CD14-positive monocyte (primary cell): ENCODE measurements around the gene HOXB13. TPM values are rescaled to one million over a fixed set of nuclear protein-coding genes. Genes with fewer than 3 reads are reported as not detected.

Experiments
- DNase-seq, 3 donors: peaks; one replicate each; pipeline ENCODE4 v3.0.0-alpha.2; 2011 to 2022
- H2AFZ ChIP-seq: 2 replicates; pipeline ENCODE4 v1.6.0; 2012; ENCODE audit warnings: mild to moderate bottlenecking, low read depth, low read length, inconsistent platforms; ENCODE audit not compliant: insufficient read depth, poor library complexity, severe bottlenecking
- H3K27ac ChIP-seq, 2 donors: 1 replicate in 1 of 2; 2 replicates in 1 of 2; pipeline ENCODE4 v1.5.1; 2012 to 2013; ENCODE audit warnings: low read length in 2 of 2, control low read depth in 1 of 2, inconsistent platforms in 1 of 2, low read depth in 1 of 2, mild to moderate bottlenecking in 1 of 2
- H3K27me3 ChIP-seq, 2 donors: one replicate each; pipeline versions ENCODE4 v1.6.0 to v1.6.1; 2011 to 2013; ENCODE audit warnings: low read length in 2 of 2; ENCODE audit not compliant: control insufficient read depth in 2 of 2, insufficient read depth in 2 of 2
- H3K36me3 ChIP-seq, 2 donors: replicated peaks in 1 of 2; 1 replicate in 1 of 2; 2 replicates in 1 of 2; pipeline versions ENCODE4 v1.5.1 to v1.6.1; 2012 to 2013; ENCODE audit warnings: low read length in 2 of 2, control low read depth in 1 of 2, inconsistent platforms in 1 of 2, mild to moderate bottlenecking in 1 of 2; ENCODE audit not compliant: insufficient read depth in 2 of 2, control insufficient read depth in 1 of 2
- H3K4me1 ChIP-seq, 2 donors: 1 replicate in 1 of 2; 2 replicates in 1 of 2; pipeline versions ENCODE4 v1.5.1 to v1.6.1; 2012 to 2013; ENCODE audit warnings: low read length in 2 of 2, control low read depth in 1 of 2, inconsistent platforms in 1 of 2, mild to moderate bottlenecking in 1 of 2, moderate library complexity in 1 of 2; ENCODE audit not compliant: insufficient read depth in 2 of 2, control insufficient read depth in 1 of 2
- H3K4me2 ChIP-seq: replicated peaks from 2 replicates; pipeline ENCODE3; 2012; ENCODE audit warnings: low read length, moderate library complexity, mild to moderate bottlenecking; ENCODE audit not compliant: poor library complexity, severe bottlenecking; ENCODE audit errors: extremely low read depth
- H3K4me3 ChIP-seq, 3 experiments: fragments of 200-600 bp in 1 of 3; sonication (generic) in 1 of 3; replicated peaks in 1 of 3; 1 replicate in 2 of 3; 2 replicates in 1 of 3; pipeline ENCODE4 v1.5.1; 2011 to 2013; ENCODE audit warnings: low read length in 3 of 3, mild to moderate bottlenecking in 3 of 3, control low read depth in 2 of 3, low read depth in 2 of 3, inconsistent platforms in 1 of 3, moderate library complexity in 1 of 3
- H3K79me2 ChIP-seq: 2 replicates; pipeline ENCODE4 v1.6.0; 2012; ENCODE audit warnings: mild to moderate bottlenecking, control low read depth, inconsistent platforms, low read length, moderate library complexity; ENCODE audit not compliant: insufficient read depth
- H3K9ac ChIP-seq: 2 replicates; pipeline ENCODE4 v1.6.0; 2017; ENCODE audit warnings: low read length, mild to moderate bottlenecking; ENCODE audit not compliant: insufficient read depth, poor library complexity, severe bottlenecking
- H3K9me3 ChIP-seq, 2 donors: replicated peaks in 1 of 2; 1 replicate in 1 of 2; 2 replicates in 1 of 2; pipeline versions ENCODE4 v1.5.1 to v1.6.1; 2012 to 2013; ENCODE audit warnings: low read length in 2 of 2, control low read depth in 1 of 2; ENCODE audit not compliant: control insufficient read depth in 1 of 2, insufficient read depth in 1 of 2
- H4K20me1 ChIP-seq: 2 replicates; pipeline ENCODE4 v1.6.0; 2012; ENCODE audit warnings: mild to moderate bottlenecking, low read length, control low read depth, moderate library complexity; ENCODE audit not compliant: insufficient read depth
- H3K27ac Mint-ChIP-seq, 7 donors: one replicate each; pipeline ENCODE4 v1.8.0; 2020; ENCODE audit warnings: mild to moderate bottlenecking in 7 of 7, mixed read lengths in 7 of 7, moderate library complexity in 6 of 7, inconsistent platforms in 2 of 7
- H3K27me3 Mint-ChIP-seq, 3 donors: one replicate each; pipeline ENCODE4 v1.8.0; 2021 to 2022; ENCODE audit warnings: low read depth in 3 of 3, mild to moderate bottlenecking in 3 of 3, mixed read lengths in 3 of 3, moderate library complexity in 3 of 3, inconsistent platforms in 1 of 3
- H3K36me3 Mint-ChIP-seq, 2 donors: one replicate each; pipeline ENCODE4 v1.8.0; 2020; ENCODE audit warnings: mixed read lengths in 2 of 2, inconsistent platforms in 1 of 2, mild to moderate bottlenecking in 1 of 2
- H3K4me1 Mint-ChIP-seq: one replicate; pipeline ENCODE4 v1.8.0; 2020; ENCODE audit warnings: mild to moderate bottlenecking, mixed read lengths
- H3K4me3 Mint-ChIP-seq, 2 donors: one replicate each; pipeline ENCODE4 v1.8.0; 2020; ENCODE audit warnings: mild to moderate bottlenecking in 2 of 2, mixed read lengths in 2 of 2, moderate library complexity in 1 of 2
- H3K9me3 Mint-ChIP-seq, 7 donors: one replicate each; pipeline ENCODE4 v1.8.0; 2020 to 2022; ENCODE audit warnings: mixed read lengths in 7 of 7, mild to moderate bottlenecking in 6 of 7, moderate library complexity in 6 of 7, inconsistent platforms in 2 of 7
- WGBS: methylation state at CpG from one replicate; pipeline ENCODE4 v1.1.5; 2013; ENCODE audit warnings: missing lambda C conversion rate; ENCODE audit not compliant: insufficient coverage; 5-methylcytosine and 5-hydroxymethylcytosine counted together
- intact Hi-C, 2 donors: fragments of 100-400 bp; cut with micrococcal nuclease; formaldehyde crosslinking; loops; one replicate each; pipeline versions ENCODE4 v1.15.0 to v1.15.1; 2023
- polyA plus RNA-seq, 3 donors: library from polyadenylated mRNA; depleted of rRNA in 1 of 3; unstranded in 2 of 3; stranded (reverse) in 1 of 3; fragments of 300-500 nt in 2 of 3; fragments of >200 nt in 1 of 3; fragmentation: Illumina TruSeq in 2 of 3; gene quantifications; 1 replicate in 2 of 3; 2 replicates in 1 of 3; pipeline ENCODE4 v1.2.3, GENCODE V29; 2012 to 2021
- TF ChIP-seq, protein P1 (sequence below): fragments of 200-600 bp; IDR thresholded peaks from one replicate; pipeline ENCODE4 v1.8.0; 2022; ENCODE audit warnings: antibody characterized with exemption, mild to moderate bottlenecking

The HOXB13 gene
- polyA plus RNA-seq, 3 donors: not detected

DNA sequence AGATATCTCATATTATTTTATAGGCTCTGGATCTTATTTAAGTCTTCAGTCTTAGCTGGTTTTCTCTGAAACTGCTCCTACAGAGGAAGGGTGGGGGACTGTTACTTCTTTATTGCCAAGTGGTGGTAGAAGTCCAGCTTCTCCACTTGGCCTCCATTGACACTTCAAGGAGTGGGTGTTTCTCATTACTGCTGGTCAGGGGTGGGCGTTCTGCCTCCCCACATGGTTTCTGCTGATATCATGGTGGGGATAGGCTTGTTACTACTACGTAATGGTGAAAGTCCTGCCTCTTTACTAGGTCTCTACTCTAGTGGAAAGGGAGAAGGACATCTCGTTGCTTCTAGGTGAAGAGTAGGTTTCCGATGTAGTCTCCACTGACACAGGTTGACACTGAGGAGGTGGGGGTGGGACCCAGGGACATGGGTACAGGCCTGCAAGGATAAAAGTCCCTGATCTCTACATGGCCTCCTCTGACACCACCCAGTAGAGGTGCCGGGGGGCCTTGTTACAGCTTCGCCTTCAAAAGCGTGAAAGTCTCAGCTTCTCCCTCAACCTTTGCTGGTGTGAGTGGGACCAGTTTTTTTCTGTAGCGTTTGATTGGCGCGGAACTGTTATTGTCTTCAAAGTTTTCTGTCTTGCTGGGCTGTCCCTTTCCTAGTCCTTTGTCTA is 26.6 kb downstream of the HOXB13 start:
- Mint-ChIP-seq H3K36me3 (no peaks in the 10 kb centered on the region), H3K4me1 (no peaks in the 10 kb centered on the region), H3K9me3 (peaks cover 0 to 3% (median 0%) of the 10 kb centered on the region in 7 donors), H3K27ac (no peak overlapping the region), H3K4me3 (no peak overlapping the region), H3K27me3 (peaks cover 46 to 84% (median 59%) of the 10 kb centered on the region in 3 donors)
- TF ChIP-seq, protein P1, sequence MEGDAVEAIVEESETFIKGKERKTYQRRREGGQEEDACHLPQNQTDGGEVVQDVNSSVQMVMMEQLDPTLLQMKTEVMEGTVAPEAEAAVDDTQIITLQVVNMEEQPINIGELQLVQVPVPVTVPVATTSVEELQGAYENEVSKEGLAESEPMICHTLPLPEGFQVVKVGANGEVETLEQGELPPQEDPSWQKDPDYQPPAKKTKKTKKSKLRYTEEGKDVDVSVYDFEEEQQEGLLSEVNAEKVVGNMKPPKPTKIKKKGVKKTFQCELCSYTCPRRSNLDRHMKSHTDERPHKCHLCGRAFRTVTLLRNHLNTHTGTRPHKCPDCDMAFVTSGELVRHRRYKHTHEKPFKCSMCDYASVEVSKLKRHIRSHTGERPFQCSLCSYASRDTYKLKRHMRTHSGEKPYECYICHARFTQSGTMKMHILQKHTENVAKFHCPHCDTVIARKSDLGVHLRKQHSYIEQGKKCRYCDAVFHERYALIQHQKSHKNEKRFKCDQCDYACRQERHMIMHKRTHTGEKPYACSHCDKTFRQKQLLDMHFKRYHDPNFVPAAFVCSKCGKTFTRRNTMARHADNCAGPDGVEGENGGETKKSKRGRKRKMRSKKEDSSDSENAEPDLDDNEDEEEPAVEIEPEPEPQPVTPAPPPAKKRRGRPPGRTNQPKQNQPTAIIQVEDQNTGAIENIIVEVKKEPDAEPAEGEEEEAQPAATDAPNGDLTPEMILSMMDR: no peak
- Histone ChIP-seq H3K27ac (no peak overlapping the region), H3K79me2 (no peaks in the 10 kb centered on the region), H3K4me3 (no peak overlapping the region), H2AFZ (no peak overlapping the region), H3K27me3 (peaks cover 24 to 64% of the 10 kb centered on the region in 2 donors), H3K4me2 (no peak overlapping the region), H4K20me1 (no peaks in the 10 kb centered on the region), H3K9ac (no peak overlapping the region), H3K36me3 (no peaks in the 10 kb centered on the region), H3K9me3 (no peaks in the 10 kb centered on the region), H3K4me1 (no peaks in the 10 kb centered on the region)
- WGBS: 100% methylated on average over 1 of the region's 10 CpGs
- intact Hi-C loops: no loop called here
- DNase-seq: no peak

DNA sequence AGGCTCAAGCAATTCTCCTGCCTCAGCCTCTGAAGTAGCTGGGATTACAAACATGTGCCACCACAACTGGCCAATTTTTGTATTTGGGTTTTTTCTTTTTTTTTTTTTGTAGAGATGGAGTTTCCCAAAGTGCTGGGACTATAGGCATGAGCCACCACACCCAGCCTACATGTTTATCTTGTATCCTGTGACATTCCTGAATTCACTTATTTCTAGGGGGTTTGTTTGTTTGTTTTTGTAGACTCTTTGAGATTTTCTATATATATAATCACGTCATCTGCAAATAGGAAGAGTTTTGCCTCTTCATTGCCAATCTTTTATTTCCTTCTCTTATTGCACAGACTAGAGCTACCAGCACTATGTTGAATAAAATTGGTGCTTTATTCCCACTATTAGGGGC is 35.4 kb downstream of the HOXB13 start:
- Histone ChIP-seq H4K20me1 (no peaks in the 10 kb centered on the region), H3K4me2 (no peak overlapping the region), H3K4me3 (no peak overlapping the region), H3K9ac (no peak overlapping the region), H2AFZ (no peak overlapping the region), H3K27me3 (peaks cover 14 to 23% of the 10 kb centered on the region in 2 donors), H3K9me3 (peaks cover 0 to 3% of the 10 kb centered on the region in 2 donors), H3K79me2 (no peaks in the 10 kb centered on the region), H3K4me1 (no peaks in the 10 kb centered on the region), H3K27ac (no peak overlapping the region), H3K36me3 (no peaks in the 10 kb centered on the region)
- H3K27ac Mint-ChIP-seq: no peak overlapping the region
- TF ChIP-seq, protein P1: no peak
- no peaks in the 10 kb centered on the region for H3K36me3 Mint-ChIP-seq
- no CpG with 5 or more reads among the region's 1 CpG for WGBS
- H3K4me1 Mint-ChIP-seq: no peaks in the 10 kb centered on the region
- H3K4me3 Mint-ChIP-seq: no peak overlapping the region
- peaks cover 40 to 69% (median 50%) of the 10 kb centered on the region in 3 donors for H3K27me3 Mint-ChIP-seq
- no peak for DNase-seq
- intact Hi-C loops: no loop called here
- H3K9me3 Mint-ChIP-seq: peaks cover 0 to 7% (median 3%) of the 10 kb centered on the region in 7 donors
